Endodermal cell (in vitro differentiated cells): ENCODE data around the gene PRKCG. TPM values are rescaled to one million over a fixed set of nuclear protein-coding genes. Genes with fewer than 3 reads are reported as not detected.

Experiments
- DNase-seq: peaks from one replicate; pipeline ENCODE4 v3.0.0-alpha.2; 2017
- H3K27ac ChIP-seq: 2 replicates; pipeline ENCODE4 v1.5.1; 2013; ENCODE audit warnings: mild to moderate bottlenecking, low read depth, low read length, moderate library complexity
- H3K27me3 ChIP-seq: 2 replicates; pipeline ENCODE4 v1.6.1; 2013; ENCODE audit warnings: mild to moderate bottlenecking, low read length, moderate library complexity; ENCODE audit not compliant: insufficient read depth, control insufficient read depth, poor library complexity, severe bottlenecking
- H3K36me3 ChIP-seq: 2 replicates; pipeline ENCODE4 v1.7.0; 2013; ENCODE audit warnings: mild to moderate bottlenecking, low read length, moderate library complexity; ENCODE audit not compliant: control insufficient read depth, insufficient read depth
- H3K4me1 ChIP-seq: one replicate; pipeline ENCODE4 v1.7.0; 2013; ENCODE audit warnings: low read length; ENCODE audit not compliant: control insufficient read depth, insufficient read depth
- H3K4me3 ChIP-seq: 2 replicates; pipeline ENCODE4 v1.5.1; 2013; ENCODE audit warnings: mild to moderate bottlenecking, low read length, moderate library complexity
- H3K9ac ChIP-seq: 2 replicates; pipeline ENCODE4 v1.6.1; 2013; ENCODE audit warnings: mild to moderate bottlenecking, low read length, moderate library complexity; ENCODE audit not compliant: poor library complexity, severe bottlenecking; ENCODE audit errors: extremely low read depth
- H3K9me3 ChIP-seq: 2 replicates; pipeline ENCODE4 v1.6.1; 2013; ENCODE audit warnings: mild to moderate bottlenecking, low read length, moderate library complexity; ENCODE audit not compliant: control insufficient read depth
- H3K27ac Mint-ChIP-seq: 2 replicates; pipeline ENCODE4 v1.8.0; 2020; ENCODE audit warnings: mixed read lengths
- H3K27me3 Mint-ChIP-seq: 2 replicates; pipeline ENCODE4 v1.8.0; 2021; ENCODE audit warnings: mild to moderate bottlenecking, mixed read lengths; ENCODE audit not compliant: insufficient read depth
- H3K36me3 Mint-ChIP-seq: 2 replicates; pipeline ENCODE4 v1.8.0; 2020; ENCODE audit warnings: low read depth, mixed read lengths
- H3K4me1 Mint-ChIP-seq: 2 replicates; pipeline ENCODE4 v1.8.0; 2020; ENCODE audit warnings: mixed read lengths
- H3K4me3 Mint-ChIP-seq: 2 replicates; pipeline ENCODE4 v1.8.0; 2020; ENCODE audit warnings: mild to moderate bottlenecking, moderate library complexity, mixed read lengths
- H3K9me3 Mint-ChIP-seq: 2 replicates; pipeline ENCODE4 v1.8.0; 2020; ENCODE audit warnings: mild to moderate bottlenecking, mixed read lengths
- WGBS, 2 experiments: methylation state at CpG; one replicate each; pipeline versions ENCODE4 v1.1.5 to v1.1.7; 2013; ENCODE audit warnings: missing lambda C conversion rate in 2 of 2, mixed read lengths in 1 of 2; ENCODE audit not compliant: insufficient coverage in 1 of 2, insufficient read length in 1 of 2; 5-methylcytosine and 5-hydroxymethylcytosine counted together
- total RNA-seq, 2 donors: library from RNA; stranded (reverse); fragmentation: NEBNext Ultra II Directional in 1 of 2; extraction: Animal tissue kit (Norgen Biotek cat#: 25700) in 1 of 2; gene quantifications; 2 replicates in 1 of 2; 3 replicates in 1 of 2; pipeline ENCODE4 v1.2.1, GENCODE V29; 2021
- TF ChIP-seq, protein P1 (sequence below): fragments of 200-600 bp; sonication (generic); conservative IDR thresholded peaks from 2 replicates; pipeline ENCODE4 v1.5.0; 2021; ENCODE audit warnings: antibody characterized with exemption, mild to moderate bottlenecking

Gene PRKCG
- total RNA-seq, 2 donors from 2014 or later, result 2.7 to 5.6 TPM

DNA sequence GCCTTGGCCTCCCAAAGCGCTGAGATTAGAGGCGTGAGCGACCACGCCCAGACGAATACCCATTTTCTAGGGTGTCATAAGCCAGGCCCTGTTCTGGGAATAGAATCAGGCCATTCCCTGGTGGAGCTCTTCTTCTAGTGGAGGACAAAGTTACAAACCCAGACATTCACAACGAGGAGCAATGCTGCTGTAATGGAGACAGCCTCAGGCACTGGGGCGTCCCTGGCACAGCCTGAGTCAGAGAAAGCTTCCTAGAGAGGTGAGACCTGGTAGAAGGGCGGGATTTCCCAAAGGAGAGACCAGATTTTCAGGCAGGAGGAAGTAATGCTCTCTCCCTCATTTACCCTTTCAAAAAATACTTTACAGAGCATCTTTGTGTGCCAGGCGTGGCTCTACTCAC lies 12.7 kb downstream of the PRKCG start:
- Mint-ChIP-seq H3K9me3 (peaks cover 2% of the 10 kb centered on the region), H3K4me3 (no peak overlapping the region), H3K27me3 (peaks cover 32% of the 10 kb centered on the region), H3K27ac (no peak overlapping the region), H3K4me1 (peaks cover 4% of the 10 kb centered on the region), H3K36me3 (no peaks in the 10 kb centered on the region)
- DNase-seq, result no peak
- no peak overlapping the region for H3K27ac ChIP-seq
- H3K9ac ChIP-seq, result no peak overlapping the region
- no peaks in the 10 kb centered on the region for H3K36me3 ChIP-seq
- WGBS, 2 experiments, result 89 to 95% methylated on average over 7 to 9 of the region's 9 CpGs
- no peaks in the 10 kb centered on the region for H3K9me3 ChIP-seq
- no peak overlapping the region for H3K4me3 ChIP-seq
- peaks cover 15% of the 10 kb centered on the region for H3K27me3 ChIP-seq
- no peaks in the 10 kb centered on the region for H3K4me1 ChIP-seq
- TF ChIP-seq, protein P1, sequence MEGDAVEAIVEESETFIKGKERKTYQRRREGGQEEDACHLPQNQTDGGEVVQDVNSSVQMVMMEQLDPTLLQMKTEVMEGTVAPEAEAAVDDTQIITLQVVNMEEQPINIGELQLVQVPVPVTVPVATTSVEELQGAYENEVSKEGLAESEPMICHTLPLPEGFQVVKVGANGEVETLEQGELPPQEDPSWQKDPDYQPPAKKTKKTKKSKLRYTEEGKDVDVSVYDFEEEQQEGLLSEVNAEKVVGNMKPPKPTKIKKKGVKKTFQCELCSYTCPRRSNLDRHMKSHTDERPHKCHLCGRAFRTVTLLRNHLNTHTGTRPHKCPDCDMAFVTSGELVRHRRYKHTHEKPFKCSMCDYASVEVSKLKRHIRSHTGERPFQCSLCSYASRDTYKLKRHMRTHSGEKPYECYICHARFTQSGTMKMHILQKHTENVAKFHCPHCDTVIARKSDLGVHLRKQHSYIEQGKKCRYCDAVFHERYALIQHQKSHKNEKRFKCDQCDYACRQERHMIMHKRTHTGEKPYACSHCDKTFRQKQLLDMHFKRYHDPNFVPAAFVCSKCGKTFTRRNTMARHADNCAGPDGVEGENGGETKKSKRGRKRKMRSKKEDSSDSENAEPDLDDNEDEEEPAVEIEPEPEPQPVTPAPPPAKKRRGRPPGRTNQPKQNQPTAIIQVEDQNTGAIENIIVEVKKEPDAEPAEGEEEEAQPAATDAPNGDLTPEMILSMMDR, result no peak

DNA sequence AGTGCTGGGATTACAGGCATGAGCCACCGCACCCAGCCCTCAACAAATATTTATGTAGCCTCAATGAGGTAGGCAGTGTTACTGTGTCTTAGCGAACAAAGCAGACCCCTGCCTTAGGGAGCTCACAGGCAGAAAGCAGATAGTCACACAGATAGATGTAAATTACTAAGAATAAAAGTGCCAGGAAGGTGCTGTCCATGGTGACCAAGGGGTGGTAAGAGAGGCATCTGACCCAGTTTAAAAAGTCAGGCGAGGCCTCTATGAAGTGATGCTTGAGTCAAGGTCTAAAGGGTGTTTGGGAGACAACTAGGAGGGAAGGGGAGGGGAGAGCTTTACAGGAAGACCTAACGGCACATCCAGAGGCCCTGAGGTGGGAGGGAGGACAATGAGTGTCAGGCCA lies 14.7 kb downstream of the PRKCG start:
- H3K27ac Mint-ChIP-seq, result no peak overlapping the region
- WGBS, 2 experiments, result 72 to 77% methylated on average over 2 to 4 of the region's 4 CpGs
- H3K4me3 Mint-ChIP-seq, result no peak overlapping the region
- TF ChIP-seq, protein P1, result no peak
- Histone ChIP-seq H3K27ac (no peak overlapping the region), H3K9me3 (no peaks in the 10 kb centered on the region), H3K9ac (no peak overlapping the region), H3K27me3 (peaks cover 15% of the 10 kb centered on the region), H3K36me3 (no peaks in the 10 kb centered on the region), H3K4me1 (no peaks in the 10 kb centered on the region), H3K4me3 (no peak overlapping the region)
- peaks cover 36% of the 10 kb centered on the region for H3K27me3 Mint-ChIP-seq
- peaks cover 2% of the 10 kb centered on the region for H3K9me3 Mint-ChIP-seq
- peaks cover 4% of the 10 kb centered on the region for H3K4me1 Mint-ChIP-seq
- DNase-seq, result no peak
- H3K36me3 Mint-ChIP-seq, result no peaks in the 10 kb centered on the region

DNA sequence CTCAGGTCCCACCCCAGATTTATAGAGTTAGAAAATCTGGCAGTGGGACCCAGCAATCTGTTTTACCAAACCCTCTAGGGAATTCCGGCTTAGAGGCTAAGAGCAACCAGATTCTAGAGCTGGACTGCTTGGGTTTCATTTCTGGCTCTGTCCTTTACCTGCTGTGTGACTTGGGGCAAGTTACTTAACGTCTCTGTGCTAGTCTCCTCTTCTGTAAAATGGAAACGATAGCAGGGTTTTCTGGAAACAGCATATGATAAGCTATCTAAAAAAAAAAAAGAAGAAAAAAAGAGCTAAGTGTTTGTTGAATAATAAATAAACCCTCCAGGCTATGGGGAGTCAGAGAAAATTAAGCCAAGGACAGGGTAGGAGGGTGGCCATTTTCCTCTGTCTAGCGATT lies 15.5 kb downstream of the PRKCG start:
- peaks cover 34% of the 10 kb centered on the region for H3K27me3 Mint-ChIP-seq
- no peaks in the 10 kb centered on the region for H3K36me3 Mint-ChIP-seq
- Histone ChIP-seq H3K9me3 (no peaks in the 10 kb centered on the region), H3K4me1 (no peaks in the 10 kb centered on the region), H3K36me3 (no peaks in the 10 kb centered on the region), H3K27ac (no peak overlapping the region), H3K4me3 (no peak overlapping the region), H3K27me3 (peaks cover 15% of the 10 kb centered on the region), H3K9ac (no peak overlapping the region)
- DNase-seq, result no peak
- WGBS, 2 experiments, result 76 to 81% methylated on average over 4 of the region's 4 CpGs
- TF ChIP-seq, protein P1, result no peak
- peaks cover 4% of the 10 kb centered on the region for H3K4me1 Mint-ChIP-seq
- no peak overlapping the region for H3K4me3 Mint-ChIP-seq
- no peak overlapping the region for H3K27ac Mint-ChIP-seq
- peaks cover 2% of the 10 kb centered on the region for H3K9me3 Mint-ChIP-seq
